B cell (primary cell): ENCODE measurements around the gene MAP4K4. TPM values are rescaled to one million over a fixed set of nuclear protein-coding genes. Genes with fewer than 3 reads are reported as not detected.

ENCODE experiments used
- ATAC-seq: fragments of 200-7000 bp; cut with Tn5 transposase; one replicate; pipeline ENCODE4 v1.10.0; 2021; ENCODE audit warnings: low read depth, mild to moderate bottlenecking, moderate number of reproducible peaks, moderate library complexity
- CTCF ChIA-PET: fragments of 350-600 bp; sonication (Branson Sonifier 250); formaldehyde crosslinking; loops from one replicate; lab custom pipeline; 2021; ENCODE audit warnings: antibody characterized with exemption, inconsistent platforms; lab: Charles Lee
- POLR2A ChIA-PET: fragments of 350-600 bp; sonication (Branson Sonifier 250); formaldehyde crosslinking; loops from one replicate; lab custom pipeline; 2021; ENCODE audit warnings: antibody characterized with exemption; lab: Charles Lee
- DNase-seq: peaks from one replicate; pipeline ENCODE4 v3.0.0; 2013
- H2AFZ ChIP-seq: 2 replicates; pipeline ENCODE4 v1.6.1; 2012; ENCODE audit warnings: mild to moderate bottlenecking, low read depth, low read length; ENCODE audit not compliant: insufficient read depth, poor library complexity, severe bottlenecking
- H3K27ac ChIP-seq, 2 donors: 1 replicate in 1 of 2; 2 replicates in 1 of 2; pipeline ENCODE4 v1.5.1; 2012 to 2013; ENCODE audit warnings: low read length in 2 of 2, mild to moderate bottlenecking in 2 of 2, moderate library complexity in 1 of 2
- H3K27me3 ChIP-seq, 4 experiments: fragments of 200-600 bp in 1 of 4; sonication (generic) in 1 of 4; replicated peaks in 1 of 4; 1 replicate in 2 of 4; 2 replicates in 2 of 4; pipeline versions ENCODE4 v1.6.1 to v1.7.0; 2013 to 2016; ENCODE audit warnings: low read length in 3 of 4, mild to moderate bottlenecking in 2 of 4, mixed read lengths in 1 of 4, moderate library complexity in 1 of 4; ENCODE audit not compliant: insufficient read depth in 4 of 4, control insufficient read depth in 3 of 4; ENCODE audit errors: control extremely low read depth in 1 of 4
- H3K36me3 ChIP-seq, 2 experiments: replicated peaks in 1 of 2; 1 replicate in 1 of 2; 2 replicates in 1 of 2; pipeline versions ENCODE4 v1.6.1 to v1.7.1; 2013; ENCODE audit warnings: low read length in 1 of 2; ENCODE audit not compliant: insufficient read depth in 2 of 2, control insufficient read depth in 1 of 2; ENCODE audit errors: control extremely low read depth in 1 of 2, extremely low read depth in 1 of 2
- H3K4me1 ChIP-seq, 2 donors: fragments of 200-600 bp in 1 of 2; sonication (generic) in 1 of 2; 1 replicate in 1 of 2; 2 replicates in 1 of 2; pipeline versions ENCODE4 v1.5.1 to v1.6.1; 2013 to 2017; ENCODE audit warnings: low read length in 2 of 2; ENCODE audit not compliant: control insufficient read depth in 2 of 2, insufficient read depth in 2 of 2
- H3K4me2 ChIP-seq: replicated peaks from 2 replicates; pipeline ENCODE3; 2012; ENCODE audit warnings: mild to moderate bottlenecking, low read depth, low read length; ENCODE audit not compliant: poor library complexity, severe bottlenecking
- H3K4me3 ChIP-seq, 5 experiments: fragments of 200-600 bp in 1 of 5; sonication (generic) in 1 of 5; 1 replicate in 3 of 5; 2 replicates in 2 of 5; pipeline versions ENCODE4 v1.5.1 to v1.7.0; 2011 to 2016; ENCODE audit warnings: low read length in 4 of 5, mild to moderate bottlenecking in 4 of 5, low read depth in 2 of 5, control low read depth in 1 of 5, moderate library complexity in 1 of 5; ENCODE audit not compliant: insufficient read depth in 1 of 5; ENCODE audit errors: control extremely low read depth in 1 of 5, extremely low read depth in 1 of 5
- H3K79me2 ChIP-seq: fragments of 200-600 bp; sonication (generic); one replicate; pipeline ENCODE4 v1.6.0; 2016; ENCODE audit warnings: low read length; ENCODE audit not compliant: control insufficient read depth, insufficient read depth
- H3K9ac ChIP-seq: fragments of 200-600 bp; sonication (generic); 2 replicates; pipeline ENCODE4 v1.6.1; 2017; ENCODE audit warnings: mild to moderate bottlenecking, low read length, moderate library complexity
- H3K9me3 ChIP-seq, 3 donors: one replicate each; pipeline versions ENCODE4 v1.6.1 to v1.7.1; 2013; ENCODE audit warnings: low read length in 2 of 3; ENCODE audit not compliant: control insufficient read depth in 2 of 3, insufficient read depth in 1 of 3; ENCODE audit errors: control extremely low read depth in 1 of 3
- H4K20me1 ChIP-seq: 2 replicates; pipeline ENCODE4 v1.6.0; 2012; ENCODE audit warnings: mild to moderate bottlenecking, low read length; ENCODE audit not compliant: insufficient read depth, control insufficient read depth, poor library complexity, severe bottlenecking
- H3K27ac Mint-ChIP-seq: one replicate; pipeline ENCODE4 v1.8.0; 2021; ENCODE audit warnings: mixed read lengths
- H3K27me3 Mint-ChIP-seq: one replicate; pipeline ENCODE4 v1.8.0; 2021; ENCODE audit warnings: mixed read lengths
- H3K4me1 Mint-ChIP-seq: one replicate; pipeline ENCODE4 v1.8.0; 2021; ENCODE audit warnings: mixed read lengths
- H3K4me3 Mint-ChIP-seq: one replicate; pipeline ENCODE4 v1.8.0; 2021; ENCODE audit warnings: mixed read lengths
- H3K9me3 Mint-ChIP-seq: one replicate; pipeline ENCODE4 v1.8.0; 2022; ENCODE audit warnings: mixed read lengths; ENCODE audit not compliant: insufficient read depth
- EZH2 ChIP-seq: IDR thresholded peaks from 2 replicates; pipeline ENCODE4 v1.6.1; 2012; ENCODE audit warnings: borderline replicate concordance, low read depth, mild to moderate bottlenecking, moderate library complexity, low read length; ENCODE audit not compliant: insufficient read depth, poor library complexity, severe bottlenecking
- WGBS: methylation state at CpG from one replicate; pipeline ENCODE4 v1.1.5; 2013; ENCODE audit warnings: missing lambda C conversion rate; ENCODE audit not compliant: insufficient coverage; 5-methylcytosine and 5-hydroxymethylcytosine counted together
- intact Hi-C: fragments of 100-400 bp; cut with micrococcal nuclease; formaldehyde crosslinking; loops from one replicate; pipeline ENCODE4 v1.10.0; 2022
- polyA plus RNA-seq: library from polyadenylated mRNA; depleted of rRNA; stranded (reverse); fragments of >200 nt; gene quantifications from 2 replicates; pipeline ENCODE4 v1.2.3, GENCODE V29; 2012
- total RNA-seq, 2 donors: library from RNA; stranded (reverse); fragments of 120-200 nt in 1 of 2; gene quantifications; 1 replicate in 1 of 2; 2 replicates in 1 of 2; pipeline versions ENCODE4 v1.2.3 to v1.2.4, GENCODE V29; 2013 to 2022
- TF ChIP-seq, protein P1 (sequence below): fragments of 200-600 bp; IDR thresholded peaks from one replicate; pipeline ENCODE4 v1.8.0; 2022; ENCODE audit warnings: antibody characterized with exemption, mild to moderate bottlenecking

MAP4K4 gene
- total and polyA plus RNA-seq, 2 donors (not counting 1 experiment from before 2014, with no cell fraction given), result 54.8 to 280 TPM

- Histone ChIP-seq H4K20me1 (no peaks in the 10 kb centered on the region), H3K4me1 (peaks cover 6 to 11% of the 10 kb centered on the region in 2 donors), H3K4me2 (no peak overlapping the region), H3K9me3 (peaks cover 0 to 2% (median 0%) of the 10 kb centered on the region in 3 donors), H3K79me2 (no peaks in the 10 kb centered on the region), H3K27ac (no peak overlapping the region), H3K9ac (no peak overlapping the region), H3K4me3 (no peak overlapping the region), H2AFZ (no peak overlapping the region), H3K36me3 (no peaks in the 10 kb centered on the region), H3K27me3 (no peaks in the 10 kb centered on the region)
- 89% methylated on average over 5 of the region's 8 CpGs for WGBS
- Mint-ChIP-seq H3K4me1 (peaks cover 28% of the 10 kb centered on the region), H3K27me3 (no peaks in the 10 kb centered on the region), H3K4me3 (no peak overlapping the region), H3K9me3 (no peaks in the 10 kb centered on the region), H3K27ac (no peak overlapping the region)
- DNase-seq (no peak), ATAC-seq (no peak)
- POLR2A ChIA-PET, result no interaction called here
- CTCF ChIA-PET, result no interaction called here
- intact Hi-C loops, result no loop called here
- TF ChIP-seq EZH2, result no peak
- TF ChIP-seq, protein P1, sequence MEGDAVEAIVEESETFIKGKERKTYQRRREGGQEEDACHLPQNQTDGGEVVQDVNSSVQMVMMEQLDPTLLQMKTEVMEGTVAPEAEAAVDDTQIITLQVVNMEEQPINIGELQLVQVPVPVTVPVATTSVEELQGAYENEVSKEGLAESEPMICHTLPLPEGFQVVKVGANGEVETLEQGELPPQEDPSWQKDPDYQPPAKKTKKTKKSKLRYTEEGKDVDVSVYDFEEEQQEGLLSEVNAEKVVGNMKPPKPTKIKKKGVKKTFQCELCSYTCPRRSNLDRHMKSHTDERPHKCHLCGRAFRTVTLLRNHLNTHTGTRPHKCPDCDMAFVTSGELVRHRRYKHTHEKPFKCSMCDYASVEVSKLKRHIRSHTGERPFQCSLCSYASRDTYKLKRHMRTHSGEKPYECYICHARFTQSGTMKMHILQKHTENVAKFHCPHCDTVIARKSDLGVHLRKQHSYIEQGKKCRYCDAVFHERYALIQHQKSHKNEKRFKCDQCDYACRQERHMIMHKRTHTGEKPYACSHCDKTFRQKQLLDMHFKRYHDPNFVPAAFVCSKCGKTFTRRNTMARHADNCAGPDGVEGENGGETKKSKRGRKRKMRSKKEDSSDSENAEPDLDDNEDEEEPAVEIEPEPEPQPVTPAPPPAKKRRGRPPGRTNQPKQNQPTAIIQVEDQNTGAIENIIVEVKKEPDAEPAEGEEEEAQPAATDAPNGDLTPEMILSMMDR, result no peak
These were observed 18.3 kb upstream of the MAP4K4 start for GRCh38 chr2:101679037-101679726.

GRCh38 chr2:101679801-101680487 lies 17.6 kb upstream of the MAP4K4 start:
- Histone ChIP-seq H2AFZ (no peak overlapping the region), H3K27ac (no peak overlapping the region), H3K4me3 (no peak overlapping the region), H3K4me2 (no peak overlapping the region), H3K9me3 (peaks cover 0 to 2% (median 0%) of the 10 kb centered on the region in 3 donors), H4K20me1 (no peaks in the 10 kb centered on the region), H3K4me1 (peaks cover 6 to 11% of the 10 kb centered on the region in 2 donors), H3K79me2 (no peaks in the 10 kb centered on the region), H3K36me3 (no peaks in the 10 kb centered on the region), H3K27me3 (no peaks in the 10 kb centered on the region), H3K9ac (no peak overlapping the region)
- POLR2A ChIA-PET, result no interaction called here
- no peak overlapping the region for H3K27ac Mint-ChIP-seq
- WGBS, result 94% methylated on average over 3 of the region's 5 CpGs
- no peak for TF ChIP-seq EZH2
- TF ChIP-seq, protein P1, result no peak
- H3K4me3 Mint-ChIP-seq, result no peak overlapping the region
- H3K4me1 Mint-ChIP-seq, result peaks cover 27% of the 10 kb centered on the region
- DNase-seq, result no peak
- no peaks in the 10 kb centered on the region for H3K9me3 Mint-ChIP-seq
- CTCF ChIA-PET, result no interaction called here
- no peak for ATAC-seq
- intact Hi-C loops, result no loop called here
- no peaks in the 10 kb centered on the region for H3K27me3 Mint-ChIP-seq
